HG02588 (cell line): ENCODE measurements around the gene CACNA1C.
"Not testable (repeated sequence)": the region's sequence is repeated elsewhere in the genome, so short reads cannot be mapped to it uniquely, and the experiment has no call there.

ENCODE experiments used
- ATAC-seq: cut with Tn5 transposase; IDR thresholded peaks from one replicate; pipeline ENCODE4 v1.9.1; 2021; ENCODE audit warnings: mild to moderate bottlenecking, moderate library complexity; ENCODE audit not compliant: unreplicated experiment

CACNA1C gene

DNA sequence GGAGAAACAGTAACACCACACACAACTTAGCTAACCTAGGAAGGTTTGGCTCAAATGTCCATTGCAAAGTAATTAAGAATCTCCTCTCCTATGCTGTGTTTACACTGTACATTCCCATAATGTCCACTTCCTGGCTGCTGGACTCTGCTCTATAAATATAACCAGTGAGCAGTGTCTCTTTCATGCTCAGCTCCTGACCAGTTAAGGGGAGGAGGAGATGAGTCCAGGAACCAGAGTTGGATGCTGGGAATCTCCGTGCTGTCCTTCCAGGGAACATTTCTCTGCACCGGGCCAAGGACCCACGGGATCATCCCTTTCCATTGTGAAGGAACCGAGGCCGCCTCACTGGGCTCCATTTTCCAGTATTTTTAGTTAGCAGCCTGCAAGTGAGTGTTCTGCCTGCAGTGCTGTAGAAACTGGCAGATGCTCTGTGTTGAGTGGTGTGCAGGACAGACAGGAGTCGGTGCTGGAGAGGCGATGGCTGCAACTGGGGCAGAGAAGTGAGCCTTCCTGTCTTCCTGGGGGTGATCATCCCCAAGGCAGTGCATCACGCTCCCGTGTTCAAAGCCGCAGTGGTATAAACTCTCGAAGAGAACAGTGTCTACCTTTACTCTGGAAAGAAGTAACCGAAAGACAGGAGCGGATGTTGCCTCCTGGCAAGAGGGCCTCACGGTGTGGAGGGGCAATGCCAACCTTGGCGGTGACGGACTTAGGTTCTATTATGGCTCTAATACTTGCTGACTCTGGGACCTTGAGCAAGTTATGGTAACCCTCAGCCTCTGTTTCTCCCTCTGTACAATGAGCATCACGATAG, 195.5 kb downstream of the CACNA1C start:
- no peak for ATAC-seq

- ATAC-seq, result peak; percentile 75
Observed at GRCh38 chr12:2248901-2249381, 196.2 kb downstream of the CACNA1C start.

DNA sequence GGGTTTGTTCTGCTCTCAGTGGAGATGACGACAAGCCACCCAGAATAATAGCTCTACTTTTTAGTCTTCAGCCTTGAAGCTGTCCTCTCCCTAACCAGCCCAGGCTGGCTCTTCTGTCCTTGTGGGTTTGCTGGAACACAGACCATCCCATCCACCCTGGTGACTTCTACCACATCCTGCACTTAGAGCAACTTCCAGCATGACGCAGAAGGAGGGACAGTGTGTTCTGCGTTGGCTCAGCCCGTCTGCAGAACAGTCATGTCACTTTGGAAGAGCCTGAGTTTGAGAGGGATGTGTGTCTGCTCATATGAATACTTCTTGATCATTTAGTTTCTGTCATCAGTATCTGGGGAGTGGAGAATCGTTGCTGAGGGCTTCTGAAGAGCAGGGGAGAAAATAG, 198.0 kb downstream of the CACNA1C start:
- ATAC-seq, result no peak

GRCh38 chr12:2251526-2252209, 198.9 kb downstream of the CACNA1C start:
- ATAC-seq, result no peak

DNA sequence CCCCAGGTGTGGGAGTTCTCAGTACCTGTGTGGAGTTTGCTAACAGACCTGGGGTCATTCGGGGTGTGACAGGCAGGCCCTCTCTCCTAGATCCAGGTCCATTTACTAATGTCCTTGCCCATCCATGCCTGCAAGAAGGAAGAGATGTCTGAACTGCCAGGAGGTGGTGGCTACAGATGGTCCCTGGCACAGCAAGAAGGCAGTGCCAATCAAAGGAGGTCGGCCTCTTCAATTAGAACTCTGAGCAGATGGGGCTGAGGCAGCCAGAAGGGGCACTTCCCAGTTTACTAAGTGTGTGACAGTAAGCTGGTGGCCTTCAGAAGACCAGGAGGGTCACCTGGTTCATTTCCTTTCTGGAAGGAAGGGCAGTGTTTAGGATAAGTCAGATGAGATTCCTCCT, 202.5 kb downstream of the CACNA1C start:
- no peak for ATAC-seq

GRCh38 chr12:2255731-2256130, 202.9 kb downstream of the CACNA1C start:
- not testable (repeated sequence) for ATAC-seq

DNA sequence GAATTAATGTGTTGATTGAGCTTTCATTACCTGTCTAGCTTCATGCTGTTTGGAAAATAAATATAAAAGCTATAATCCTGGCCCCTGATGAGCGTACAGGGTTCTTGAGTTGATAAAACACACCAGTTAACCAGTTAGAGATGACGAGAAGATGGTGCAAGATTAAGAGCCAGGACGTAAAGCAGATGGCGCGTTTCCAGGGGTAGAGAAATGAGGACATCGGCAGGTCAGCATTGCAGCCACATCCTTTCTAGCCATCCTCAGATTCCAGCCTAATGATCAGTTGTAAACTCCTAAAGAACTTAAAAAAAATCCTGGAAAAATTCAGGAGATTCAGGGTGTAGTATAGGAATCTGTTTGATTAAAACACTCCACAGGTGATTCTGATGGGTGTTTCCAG, 203.7 kb downstream of the CACNA1C start:
- ATAC-seq, result no peak

- no peak for ATAC-seq
Observed at GRCh38 chr12:2256915-2257314, 204.1 kb downstream of the CACNA1C start.

- no peak for ATAC-seq
Observed at GRCh38 chr12:2258025-2258424, 205.2 kb downstream of the CACNA1C start.

GRCh38 chr12:2259369-2259768, 206.6 kb downstream of the CACNA1C start:
- ATAC-seq, result no peak

DNA sequence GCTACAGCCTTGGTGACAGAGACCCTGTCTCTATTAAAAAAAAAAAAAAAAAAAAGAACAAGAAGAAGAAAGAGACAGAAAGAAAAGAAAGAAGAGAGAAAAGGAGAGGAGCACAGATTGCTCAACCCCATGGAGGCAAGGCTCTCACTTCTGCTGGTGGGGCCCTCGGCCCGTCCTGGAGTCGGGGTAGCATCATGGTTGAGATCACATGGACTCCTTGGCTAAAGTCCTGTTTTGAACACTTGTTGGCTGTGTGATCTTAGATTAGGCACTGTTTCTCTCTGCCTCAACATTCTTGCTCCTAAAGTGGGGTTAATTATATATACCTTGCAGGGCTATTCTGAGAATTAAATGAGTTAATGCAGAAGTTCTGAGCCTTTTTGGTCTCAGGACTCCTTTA, 207.7 kb downstream of the CACNA1C start:
- ATAC-seq, result no peak

DNA sequence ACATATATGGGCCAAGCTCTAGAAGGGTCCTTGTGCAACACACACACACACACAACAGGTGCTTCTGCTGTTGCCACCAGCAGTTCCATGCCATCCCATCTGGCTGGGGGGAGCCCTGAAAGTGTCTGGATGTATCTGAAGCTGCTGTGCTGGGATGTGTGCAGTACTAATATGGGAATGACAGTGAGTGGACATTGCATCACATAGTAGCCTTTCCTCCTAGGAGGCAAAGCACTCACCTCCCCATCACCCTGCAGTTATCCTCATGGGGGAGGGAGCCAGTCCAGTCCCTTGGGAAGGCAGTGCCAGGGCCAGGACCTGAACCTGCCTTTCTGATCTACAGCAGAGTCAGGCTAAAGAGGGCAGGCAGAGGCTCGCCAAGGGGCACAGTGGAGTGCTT, 208.9 kb downstream of the CACNA1C start:
- no peak for ATAC-seq

- ATAC-seq, result no peak
Observed at GRCh38 chr12:2262449-2262848, 209.7 kb downstream of the CACNA1C start.

GRCh38 chr12:2263901-2264300, 211.1 kb downstream of the CACNA1C start:
- ATAC-seq, result no peak

- no peak for ATAC-seq
Observed at GRCh38 chr12:2264651-2265232, 212.0 kb downstream of the CACNA1C start.

DNA sequence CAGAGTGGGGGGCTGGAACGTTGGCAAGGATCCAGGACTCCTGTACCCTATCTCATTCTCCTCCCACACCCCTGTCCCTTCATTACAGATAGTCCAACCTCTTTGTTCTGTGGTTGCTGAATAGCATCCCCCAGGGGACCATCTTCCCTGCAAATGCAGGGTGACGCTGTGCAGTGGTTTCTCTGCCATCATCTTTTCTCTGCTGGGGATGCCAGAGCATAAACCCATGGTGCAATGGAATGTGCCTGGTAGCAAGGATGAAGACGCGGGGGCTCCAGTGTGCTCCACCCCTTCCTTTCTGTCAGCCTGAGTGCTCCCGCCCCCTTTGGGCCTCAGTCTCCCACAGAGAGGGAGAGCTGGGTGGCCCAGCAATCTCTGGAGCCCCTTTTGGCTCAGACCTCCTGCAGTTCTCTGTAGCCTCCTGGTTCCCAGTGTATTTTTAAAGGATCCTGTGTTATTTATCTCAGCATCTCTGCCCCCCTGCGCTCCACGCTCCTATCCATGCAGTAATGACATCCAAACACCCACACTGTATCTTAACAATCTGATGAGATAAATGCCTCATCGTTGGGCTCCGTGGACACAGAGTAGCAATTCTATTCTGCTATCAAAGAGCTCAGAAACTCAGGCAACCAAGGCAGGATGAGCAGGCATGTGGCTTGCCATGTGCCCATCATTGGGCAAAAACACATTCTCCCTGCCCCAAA, 212.8 kb downstream of the CACNA1C start:
- no peak for ATAC-seq

DNA sequence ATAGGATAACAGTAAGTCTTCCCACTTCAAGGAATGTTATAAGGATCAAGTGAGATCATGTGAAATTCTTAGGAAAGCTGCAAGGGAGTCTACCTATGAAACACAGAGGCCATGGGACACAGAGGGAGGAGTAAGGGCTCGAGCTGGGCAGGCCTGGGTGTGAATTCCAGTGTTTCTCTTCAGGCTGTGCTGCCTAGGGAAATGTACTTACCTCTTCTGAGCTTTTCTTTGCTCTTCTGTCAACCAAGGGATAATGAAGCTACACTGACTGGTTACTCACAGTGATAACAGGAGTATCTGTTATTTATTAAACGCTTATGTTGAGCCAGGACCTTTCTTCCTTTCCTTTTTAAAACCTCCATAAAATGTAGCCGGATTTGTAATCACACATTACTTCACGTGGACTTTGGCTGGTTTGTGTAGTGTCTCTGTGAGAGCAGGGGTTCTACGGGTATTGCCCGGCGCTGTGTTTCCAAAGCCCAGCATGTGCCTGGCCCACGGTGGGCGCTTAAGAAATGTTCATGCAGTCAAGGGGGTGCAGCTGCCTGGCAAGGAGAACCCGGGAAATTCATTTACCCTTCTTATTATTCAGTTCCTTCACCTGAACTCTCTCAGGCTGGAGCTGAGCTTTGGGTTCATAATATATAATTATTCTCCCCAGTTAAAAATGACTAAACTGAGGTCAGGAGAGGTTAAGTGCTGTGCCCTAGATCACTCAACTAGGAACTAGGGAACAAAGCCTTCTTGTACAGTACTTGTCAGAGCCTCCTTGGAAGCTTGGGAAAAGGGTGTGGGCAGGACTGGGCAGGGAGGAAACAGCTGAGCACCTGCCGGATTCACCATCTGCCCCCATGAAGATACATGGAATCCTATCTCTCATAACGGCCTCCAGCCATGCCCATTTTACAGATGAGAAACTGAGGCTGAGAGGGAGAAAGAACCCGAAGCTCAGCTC, 214.2 kb downstream of the CACNA1C start:
- ATAC-seq, result no peak

DNA sequence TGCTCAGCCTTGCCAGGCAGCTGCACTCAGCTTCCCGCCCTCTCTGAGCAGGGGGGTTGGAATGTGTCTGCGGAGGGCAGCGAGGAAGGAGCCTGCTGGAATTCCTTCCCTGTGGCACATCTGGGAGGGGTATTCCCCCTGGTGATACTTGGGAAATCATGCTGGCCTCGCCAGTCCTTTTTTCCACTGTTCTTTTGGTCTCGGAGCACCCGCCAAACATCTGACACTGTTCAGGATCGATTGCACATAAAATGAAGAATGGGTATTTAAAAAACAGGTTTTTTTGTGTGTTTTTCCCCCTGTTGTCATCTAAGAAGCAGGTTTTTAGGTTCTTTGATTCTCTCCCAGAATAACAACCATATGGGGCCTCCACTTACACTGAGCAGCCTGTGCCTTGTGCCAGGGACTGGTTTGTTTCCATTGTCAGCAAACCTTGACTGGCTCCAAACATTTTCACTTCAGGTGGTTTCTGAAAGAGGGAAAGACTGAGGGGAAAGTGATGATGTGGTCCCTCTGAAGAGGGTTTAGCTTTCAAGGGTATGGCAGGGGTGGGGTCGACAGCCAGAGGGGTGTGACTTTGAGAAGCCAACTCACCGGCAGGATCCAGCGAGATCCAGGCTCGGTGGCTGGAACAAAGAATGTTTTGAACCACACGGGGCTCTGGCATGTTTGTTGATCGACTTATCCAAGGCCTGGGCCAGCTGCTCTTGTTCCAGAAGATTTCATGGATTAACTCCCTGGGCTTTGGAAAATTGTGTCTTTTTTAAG, 215.1 kb downstream of the CACNA1C start:
- ATAC-seq, result no peak
